GM21529 (cell line): Measurements from ENCODE around the gene CKAP5.
"Not testable (repeated sequence)": the region's sequence is repeated elsewhere in the genome, so short reads cannot be mapped to it uniquely, and the experiment has no call there.

Source experiments
- ATAC-seq: cut with Tn5 transposase; IDR thresholded peaks from one replicate; pipeline ENCODE4 v1.9.1; 2021; ENCODE audit not compliant: unreplicated experiment

CKAP5 gene

GRCh38 chr11:46855863-46856262 is 9.8 kb upstream of the CKAP5 start:
- no peak for ATAC-seq

- ATAC-seq, result no peak
These were observed 9.1 kb upstream of the CKAP5 start for GRCh38 chr11:46855167-46855566.

- no peak for ATAC-seq
These were observed 4.8 kb upstream of the CKAP5 start for GRCh38 chr11:46850829-46851380.

- no peak for ATAC-seq
These were observed 3.6 kb upstream of the CKAP5 start for GRCh38 chr11:46849631-46850030.

GRCh38 chr11:46846510-46846830 is 390 bp upstream of the CKAP5 start:
- ATAC-seq, result peak; percentile 5

GRCh38 chr11:46845440-46845739 is 690 bp downstream of the CKAP5 start:
- ATAC-seq, result no peak

- no peak for ATAC-seq
These were observed 6.0 kb downstream of the CKAP5 start for GRCh38 chr11:46840116-46840515.

GRCh38 chr11:46838501-46838900 is 7.6 kb downstream of the CKAP5 start:
- no peak for ATAC-seq

- no peak for ATAC-seq
These were observed 8.2 kb downstream of the CKAP5 start for GRCh38 chr11:46837860-46838259.

- no peak for ATAC-seq
These were observed 9.2 kb downstream of the CKAP5 start for GRCh38 chr11:46836870-46837269.

GRCh38 chr11:46836431-46836830 is 9.6 kb downstream of the CKAP5 start:
- no peak for ATAC-seq

- no peak for ATAC-seq
These were observed 10.2 kb downstream of the CKAP5 start for GRCh38 chr11:46835897-46836296.

GRCh38 chr11:46834821-46835220 is 11.3 kb downstream of the CKAP5 start:
- no peak for ATAC-seq

GRCh38 chr11:46832511-46833214 is 13.4 kb downstream of the CKAP5 start:
- ATAC-seq, result no peak

- no peak for ATAC-seq
These were observed 18.1 kb downstream of the CKAP5 start for GRCh38 chr11:46827995-46828394.

- ATAC-seq, result peak; percentile 97
These were observed 19.6 kb downstream of the CKAP5 start for GRCh38 chr11:46826310-46827044.

- ATAC-seq, result no peak
These were observed 37.2 kb downstream of the CKAP5 start for GRCh38 chr11:46808799-46809431.

- no peak for ATAC-seq
These were observed 44.2 kb downstream of the CKAP5 start for GRCh38 chr11:46801694-46802470.

- no peak for ATAC-seq
These were observed 45.9 kb downstream of the CKAP5 start for GRCh38 chr11:46800177-46800576.

GRCh38 chr11:46799725-46800124 is 46.4 kb downstream of the CKAP5 start:
- ATAC-seq, result not testable (repeated sequence)

- no peak for ATAC-seq
These were observed 67.7 kb downstream of the CKAP5 start for GRCh38 chr11:46778416-46778815.
